Right lobe of liver (tissue), 6 donors: ENCODE results near the gene TNKS1BP1. TPM values are rescaled to one million over a fixed set of nuclear protein-coding genes. Genes with fewer than 3 reads are reported as not detected.

Experiments
- ATAC-seq, 4 donors: fragments of 200-7000 bp; cut with Tn5 transposase; one replicate each; pipeline ENCODE4 v1.9.1; 2020; ENCODE audit warnings: mild to moderate bottlenecking in 4 of 4, moderate library complexity in 4 of 4
- DNase-seq, 3 donors: peaks; one replicate each; pipeline ENCODE4 v3.0.0-alpha.2; 2020
- H3K27ac ChIP-seq, 3 donors: fragments of 200-600 bp; one replicate each; pipeline ENCODE4 v1.8.0; 2022
- H3K27me3 ChIP-seq, 2 donors: fragments of 200-600 bp; one replicate each; pipeline ENCODE4 v1.8.0; 2022
- H3K36me3 ChIP-seq, 4 donors: fragments of 200-600 bp; sonication (generic) in 1 of 4; one replicate each; pipeline versions ENCODE4 v1.5.1 to v1.8.0; 2017 to 2022; ENCODE audit warnings: control low read depth in 1 of 4
- H3K4me1 ChIP-seq, 4 donors: fragments of 200-600 bp; sonication (generic) in 1 of 4; one replicate each; pipeline versions ENCODE4 v1.5.1 to v1.8.0; 2017 to 2022; ENCODE audit warnings: control low read depth in 1 of 4
- H3K4me3 ChIP-seq, 3 donors: fragments of 200-600 bp; one replicate each; pipeline ENCODE4 v1.8.0; 2022
- H3K9me3 ChIP-seq, 4 donors: fragments of 200-600 bp; sonication (generic) in 1 of 4; one replicate each; pipeline versions ENCODE4 v1.5.1 to v1.8.0; 2017 to 2022; ENCODE audit warnings: control low read depth in 1 of 4
- CTCF ChIP-seq, 4 donors: fragments of 200-600 bp in 3 of 4; fragments of 450-650 bp in 1 of 4; IDR thresholded peaks; one replicate each; pipeline versions ENCODE4 v1.5.1 to v1.8.0; 2016 to 2022; ENCODE audit warnings: antibody characterized with exemption in 4 of 4, mild to moderate bottlenecking in 2 of 4
- WGBS: methylation state at CpG from one replicate; pipeline ENCODE4 v1.1.6; 2018; ENCODE audit warnings: low coverage, low lambda C conversion rate; ENCODE audit not compliant: insufficient coverage; ENCODE audit errors: missing lambda C conversion rate; 5-methylcytosine and 5-hydroxymethylcytosine counted together
- intact Hi-C, 2 donors: fragments of 100-400 bp; cut with DNase I; formaldehyde crosslinking; loops; one replicate each; pipeline versions ENCODE4 v1.11.2 to v1.14.1; 2022
- total RNA-seq, 6 experiments: library from RNA; depleted of rRNA in 2 of 6; stranded (reverse); fragments of >200 nt in 2 of 6; fragmentation: NEBNext Ultra II Directional in 3 of 6; extraction: Animal tissue kit (Norgen Biotek cat#: 25700) in 3 of 6; gene quantifications; one replicate each; pipeline versions ENCODE4 v1.1.0 to v1.2.4, GENCODE V29; 2016 to 2023
- donor health status: DM: no; HTN: yes; CAD: no.
- donor health status: DM: no; HTN: no; CAD: no.
- donor health status: DM: no; HTN: no; CAD: no.
- donor health status: DM: no; HTN: yes; CAD: no.
- donor health status: DM: no; HTN: yes; CAD: no.

Gene TNKS1BP1
- total RNA-seq, 6 experiments from 2014 or later, result 52.4 to 124 (median 92.7) TPM

DNA sequence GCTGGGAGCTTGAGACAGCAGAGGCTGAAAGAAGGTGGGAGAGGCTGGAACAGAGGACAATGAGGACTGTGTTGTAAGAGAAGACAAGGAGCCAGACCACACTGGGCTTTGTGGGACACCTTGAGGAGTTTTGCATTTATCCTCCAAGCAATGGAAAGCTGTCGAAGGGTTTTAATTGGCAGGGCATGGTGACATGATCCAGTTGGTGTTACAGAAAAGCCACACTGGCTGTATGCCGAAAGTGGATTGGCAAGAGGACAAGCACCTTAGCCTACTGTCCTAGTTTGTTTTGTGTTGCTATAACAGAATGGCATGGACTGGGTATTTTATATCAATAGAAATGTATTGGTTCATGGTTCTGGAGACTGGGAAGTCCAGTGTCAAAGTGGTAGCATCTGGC, 73.7 kb downstream of the TNKS1BP1 start:
- Histone ChIP-seq H3K4me1 (no peaks in the 10 kb centered on the region), H3K4me3 (no peak overlapping the region), H3K27me3 (no peaks in the 10 kb centered on the region), H3K27ac (no peak overlapping the region), H3K9me3 (peaks cover 0 to 2% (median 0%) of the 10 kb centered on the region in 4 donors), H3K36me3 (no peaks in the 10 kb centered on the region)
- DNase-seq (no peak), ATAC-seq (peak in 3 of 4 donors; percentile 42 to 67 (median 55))
- intact Hi-C loops, result loop anchor here in 1 of 2 donors (5.0 to 10.0 kb wide), 2 partner anchors 124 to 416 kb away; no protein-coding TSS in a partner anchor
- no peak for TF ChIP-seq CTCF (IDR thresholded peaks at IDR 0.05)
- 39% methylated on average over 2 of the region's 2 CpGs for WGBS

Other genes starting within 250 kb of the TNKS1BP1 start
- gene LRRC55, start 143.0 kb downstream of the TNKS1BP1 start, total RNA-seq, result under 1 TPM in 5 of 6 experiments, not detected in 1; 0.06 to 0.71 (median 0.13) TPM
- 1 to 10 TPM; 1.1 to 3.6 (median 2.1) TPM for gene APLNR, start 87.7 kb downstream of the TNKS1BP1 start, total RNA-seq
- gene SSRP1, start 10.9 kb upstream of the TNKS1BP1 start, total RNA-seq, result 10 to 100 TPM; 24.5 to 47.9 (median 29.9) TPM
- 1 to 10 TPM in 1 of 6 experiments, under 1 TPM in 3, not detected in 2; 0.63 to 2.1 (median 0.77) TPM for gene P2RX3, start 13.4 kb upstream of the TNKS1BP1 start, total RNA-seq
- not detected for gene PRG3, start 56.2 kb upstream of the TNKS1BP1 start, total RNA-seq
- 1 to 10 TPM in 1 of 6 experiments, under 1 TPM in 3, not detected in 2; 0.39 to 1.2 (median 0.86) TPM for gene PRG2, start 65.7 kb upstream of the TNKS1BP1 start, total RNA-seq
- gene SLC43A3, start 102.2 kb upstream of the TNKS1BP1 start, total RNA-seq, result 100 to 1,000 TPM; 109 to 259 (median 185) TPM
- gene RTN4RL2, start 135.6 kb upstream of the TNKS1BP1 start, total RNA-seq, result 10 to 100 TPM; 12.5 to 54.4 (median 18.6) TPM
- gene SLC43A1, start 190.8 kb upstream of the TNKS1BP1 start, total RNA-seq, result 100 to 1,000 TPM in 3 of 6 experiments, 10 to 100 TPM in 3; 38.9 to 173 (median 106) TPM
- 10 to 100 TPM; 19.6 to 48.5 (median 39.0) TPM for gene TIMM10, start 205.8 kb upstream of the TNKS1BP1 start, total RNA-seq
- not detected for gene SMTNL1, start 212.6 kb upstream of the TNKS1BP1 start, total RNA-seq
- gene UBE2L6, start 242.7 kb upstream of the TNKS1BP1 start, total RNA-seq, result 100 to 1,000 TPM in 1 of 6 experiments, 10 to 100 TPM in 5; 36.6 to 124 (median 58.6) TPM